ENCODE measurements around the gene ATP2B3.

ATP2B3 gene

DNA sequence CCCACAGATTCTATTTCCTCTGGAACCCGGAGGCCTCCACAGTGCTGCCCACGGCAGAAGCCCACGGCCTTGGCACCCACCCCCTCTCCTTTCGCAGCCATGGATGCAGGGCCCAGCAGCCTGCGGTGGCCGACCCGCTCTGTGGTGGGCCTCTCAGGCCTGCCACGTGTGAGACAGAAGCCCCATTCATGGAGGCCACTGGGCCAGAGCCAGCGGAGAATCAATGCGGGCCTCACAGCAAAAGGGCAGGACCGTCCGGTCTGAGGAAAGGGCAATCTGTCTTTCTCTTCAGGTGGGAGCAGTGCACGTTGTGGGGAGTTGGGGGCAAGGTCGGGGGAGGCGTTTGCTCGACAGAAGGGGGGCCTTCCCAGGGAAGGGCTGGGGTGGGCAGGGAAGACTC lies 38.7 kb upstream of the ATP2B3 start:
- no peak for TF ChIP-seq TCF12 (IDR thresholded peaks at IDR 0.05; ENCODE audit: low read depth)
- no peak for TF ChIP-seq ZBTB7A (IDR thresholded peaks at IDR 0.05; ENCODE audit: low read depth)
- no peak for TF ChIP-seq REST (IDR thresholded peaks at IDR 0.05; ENCODE audit: low read depth)
- no peak for TF ChIP-seq CREB1 (IDR thresholded peaks at IDR 0.05; ENCODE audit: low read depth)
- no peak for TF ChIP-seq NFIC (IDR thresholded peaks at IDR 0.05)
- TF ChIP-seq YY1 (IDR thresholded peaks at IDR 0.05; ENCODE audit: low read depth), result no peak
- TF ChIP-seq EGR1 (IDR thresholded peaks at IDR 0.05), result no peak
- no peak for TF ChIP-seq USF1 (IDR thresholded peaks at IDR 0.05)
- no peak for TF ChIP-seq EP300 (IDR thresholded peaks at IDR 0.05; ENCODE audit: borderline replicate concordance)
- TF ChIP-seq FOXM1 (IDR thresholded peaks at IDR 0.05; ENCODE audit: borderline replicate concordance, low read depth), result no peak
- TF ChIP-seq RAD21 (IDR thresholded peaks at IDR 0.05; ENCODE audit: low read depth), result no peak
- TF ChIP-seq, protein P1, sequence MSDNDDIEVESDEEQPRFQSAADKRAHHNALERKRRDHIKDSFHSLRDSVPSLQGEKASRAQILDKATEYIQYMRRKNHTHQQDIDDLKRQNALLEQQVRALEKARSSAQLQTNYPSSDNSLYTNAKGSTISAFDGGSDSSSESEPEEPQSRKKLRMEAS (IDR thresholded peaks at IDR 0.05), result no peak
- no peak for TF ChIP-seq CEBPB (IDR thresholded peaks at IDR 0.05)
- no peak for TF ChIP-seq TEAD4 (IDR thresholded peaks at IDR 0.05)
- TF ChIP-seq TAF1 (IDR thresholded peaks at IDR 0.05; ENCODE audit: low read depth), result no peak

GRCh38 chrX:153481043-153481442 lies 36.4 kb upstream of the ATP2B3 start:
- no peak for TF ChIP-seq USF1 (IDR thresholded peaks at IDR 0.05)
- no peak for TF ChIP-seq RAD21 (IDR thresholded peaks at IDR 0.05; ENCODE audit: low read depth)
- TF ChIP-seq ZBTB7A (IDR thresholded peaks at IDR 0.05; ENCODE audit: low read depth), result no peak
- TF ChIP-seq TCF12 (IDR thresholded peaks at IDR 0.05; ENCODE audit: low read depth), result no peak
- TF ChIP-seq EP300 (IDR thresholded peaks at IDR 0.05; ENCODE audit: borderline replicate concordance), result no peak
- TF ChIP-seq TAF1 (IDR thresholded peaks at IDR 0.05; ENCODE audit: low read depth), result no peak
- TF ChIP-seq EGR1 (IDR thresholded peaks at IDR 0.05), result no peak
- TF ChIP-seq TEAD4 (IDR thresholded peaks at IDR 0.05), result no peak

DNA sequence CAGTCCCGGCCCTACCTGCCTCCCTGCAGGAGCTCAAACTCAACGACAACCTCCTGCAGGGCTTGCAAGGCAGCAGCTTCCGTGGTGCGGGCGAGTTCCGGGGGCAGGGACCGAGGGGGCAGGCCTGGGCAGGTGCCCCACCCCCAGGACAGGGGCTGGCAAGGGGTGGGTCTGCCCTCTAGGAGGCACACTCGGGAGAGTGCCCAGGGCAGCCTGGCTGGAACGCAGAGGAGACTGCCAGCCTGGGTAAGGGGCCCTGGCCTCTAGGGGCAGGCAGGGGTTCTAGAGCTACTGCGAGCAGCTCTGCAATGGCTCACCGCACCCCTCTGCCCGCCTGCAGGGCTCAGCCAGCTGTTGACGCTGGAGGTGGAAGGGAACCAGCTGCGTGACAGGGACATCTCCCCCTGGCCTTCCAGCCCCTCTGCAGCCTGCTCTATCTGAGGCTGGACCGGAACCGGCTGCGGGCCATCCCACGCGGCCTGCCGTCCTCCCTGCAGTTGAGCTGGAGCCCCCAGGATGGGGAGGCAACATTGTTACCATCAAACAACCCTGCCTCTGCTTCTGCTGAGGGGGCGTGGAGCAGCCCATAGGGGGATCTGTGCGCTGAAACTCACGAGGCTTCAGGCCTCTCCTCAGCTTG lies 34.9 kb upstream of the ATP2B3 start:
- TF ChIP-seq TCF12 (IDR thresholded peaks at IDR 0.05; ENCODE audit: low read depth) (no peak), REST (IDR thresholded peaks at IDR 0.05; ENCODE audit: low read depth) (no peak), YY1 (IDR thresholded peaks at IDR 0.05; ENCODE audit: low read depth) (no peak), RAD21 (IDR thresholded peaks at IDR 0.05; ENCODE audit: low read depth) (no peak), ZBTB7A (IDR thresholded peaks at IDR 0.05; ENCODE audit: low read depth) (no peak), FOXM1 (IDR thresholded peaks at IDR 0.05; ENCODE audit: borderline replicate concordance, low read depth) (no peak), EGR1 (IDR thresholded peaks at IDR 0.05) (no peak), EP300 (IDR thresholded peaks at IDR 0.05; ENCODE audit: borderline replicate concordance) (no peak), USF1 (IDR thresholded peaks at IDR 0.05) (no peak), NFIC (IDR thresholded peaks at IDR 0.05) (no peak), CREB1 (IDR thresholded peaks at IDR 0.05; ENCODE audit: low read depth) (no peak), TAF1 (IDR thresholded peaks at IDR 0.05; ENCODE audit: low read depth) (no peak), CEBPB (IDR thresholded peaks at IDR 0.05) (no peak)
- TF ChIP-seq, protein P1 (IDR thresholded peaks at IDR 0.05), result no peak

DNA sequence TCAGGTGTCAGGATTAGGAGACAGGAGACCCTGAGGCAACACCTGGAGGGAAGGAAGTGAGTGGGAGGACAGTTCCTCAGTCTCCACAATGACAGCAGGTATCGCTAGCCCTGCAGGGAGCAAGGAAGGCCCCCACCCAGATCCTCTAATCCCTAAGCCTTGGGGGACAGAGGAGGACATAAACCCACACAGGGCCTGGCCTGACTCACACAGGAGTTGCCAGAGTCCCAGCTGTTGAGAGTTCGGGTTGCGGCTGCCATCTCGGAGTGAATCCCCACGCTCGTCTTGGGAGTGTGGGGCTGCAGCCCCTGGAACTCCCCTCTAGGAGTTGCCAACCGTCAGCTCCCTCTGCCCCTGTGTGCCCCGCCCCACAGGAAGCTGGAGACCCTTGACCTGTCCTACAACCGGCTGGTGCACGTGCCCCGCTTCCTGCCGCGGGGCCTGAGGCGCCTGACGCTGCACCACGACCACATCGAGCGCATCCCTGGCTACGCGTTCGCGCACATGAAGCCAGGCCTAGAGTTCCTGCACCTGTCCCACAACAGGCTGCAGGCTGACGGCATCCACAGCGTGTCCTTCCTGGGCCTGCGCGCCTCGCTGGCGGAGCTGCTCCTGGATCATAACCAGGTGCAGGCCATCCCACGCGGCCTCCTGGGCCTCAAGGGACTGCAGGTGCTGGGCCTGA lies 31.9 kb upstream of the ATP2B3 start:
- no peak for TF ChIP-seq CEBPB (IDR thresholded peaks at IDR 0.05)
- TF ChIP-seq CREB1 (IDR thresholded peaks at IDR 0.05; ENCODE audit: low read depth), result no peak
- TF ChIP-seq EGR1 (IDR thresholded peaks at IDR 0.05), result no peak
- TF ChIP-seq TAF1 (IDR thresholded peaks at IDR 0.05; ENCODE audit: low read depth), result no peak
- no peak for TF ChIP-seq REST (IDR thresholded peaks at IDR 0.05; ENCODE audit: low read depth)
- no peak for TF ChIP-seq YY1 (IDR thresholded peaks at IDR 0.05; ENCODE audit: low read depth)

Measured in Ishikawa (cell line).